ENCODE results near the gene GGN. TPM values are rescaled to one million over a fixed set of nuclear protein-coding genes. Genes with fewer than 3 reads are reported as not detected.

GGN gene
- total RNA-seq, 1 donor from 2014 or later = 1.8 TPM

- H3K4me3 ChIP-seq (ENCODE audit: low read depth, low read length) = no peak overlapping the region
- DNase-seq (ENCODE audit: low read depth) = no peak
- TF ChIP-seq CTCF (conservative IDR thresholded peaks at IDR 0.05; ENCODE audit: low read depth, low read length) = no peak
These were observed 13.3 kb upstream of the GGN start for GRCh38 chr19:38401148-38401547.

- DNase-seq (ENCODE audit: low read depth) = no peak
- no peak overlapping the region for H3K4me3 ChIP-seq (ENCODE audit: low read depth, low read length)
- TF ChIP-seq CTCF (conservative IDR thresholded peaks at IDR 0.05; ENCODE audit: low read depth, low read length) = no peak
These were observed 12.5 kb upstream of the GGN start for GRCh38 chr19:38400361-38400760.

GRCh38 chr19:38399537-38399936, 11.7 kb upstream of the GGN start:
- no peak for TF ChIP-seq CTCF (conservative IDR thresholded peaks at IDR 0.05; ENCODE audit: low read depth, low read length)
- H3K4me3 ChIP-seq (ENCODE audit: low read depth, low read length) = no peak overlapping the region
- no peak for DNase-seq (ENCODE audit: low read depth)

- no peak overlapping the region for H3K4me3 ChIP-seq (ENCODE audit: low read depth, low read length)
- DNase-seq (ENCODE audit: low read depth) = no peak
- TF ChIP-seq CTCF (conservative IDR thresholded peaks at IDR 0.05; ENCODE audit: low read depth, low read length) = no peak
These were observed 11.2 kb upstream of the GGN start for GRCh38 chr19:38399081-38399480.

DNA sequence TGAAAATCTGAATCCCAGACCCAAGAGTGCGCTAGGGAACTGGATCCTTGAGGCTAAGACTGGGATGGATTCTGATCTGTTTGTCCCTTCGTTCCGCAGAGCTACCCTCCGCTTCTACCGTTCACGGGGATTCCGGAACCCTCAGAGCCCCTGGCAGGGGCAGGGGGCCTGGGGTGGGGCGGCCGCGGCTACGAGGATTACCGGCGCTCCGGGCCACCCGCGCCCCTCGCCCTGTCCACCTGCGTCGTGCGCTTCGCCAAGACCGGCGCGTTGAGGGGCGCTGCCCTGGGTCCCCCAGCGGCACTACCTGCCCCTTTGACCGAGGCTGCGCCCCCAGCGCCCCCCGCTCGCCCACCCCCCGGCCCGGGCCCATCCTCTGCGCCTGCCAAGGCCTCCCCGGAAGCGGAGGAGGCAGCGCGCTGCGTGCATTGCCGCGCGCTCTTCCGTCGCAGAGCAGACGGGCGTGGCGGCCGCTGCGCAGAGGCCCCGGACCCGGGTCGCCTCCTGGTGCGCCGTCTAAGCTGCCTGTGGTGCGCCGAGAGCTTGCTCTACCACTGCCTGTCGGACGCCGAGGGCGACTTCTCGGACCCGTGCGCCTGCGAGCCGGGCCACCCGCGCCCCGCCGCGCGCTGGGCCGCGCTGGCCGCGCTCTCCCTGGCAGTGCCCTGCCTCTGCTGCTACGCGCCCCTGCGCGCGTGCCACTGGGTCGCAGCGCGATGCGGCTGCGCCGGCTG, 7.7 kb upstream of the GGN start:
- TF ChIP-seq CTCF (conservative IDR thresholded peaks at IDR 0.05; ENCODE audit: low read depth, low read length) = no peak
- DNase-seq (ENCODE audit: low read depth) = no peak
- H3K4me3 ChIP-seq (ENCODE audit: low read depth, low read length) = no peak overlapping the region

- H3K4me3 ChIP-seq (ENCODE audit: low read depth, low read length) = no peak overlapping the region
- no peak for TF ChIP-seq CTCF (conservative IDR thresholded peaks at IDR 0.05; ENCODE audit: low read depth, low read length)
- no peak for DNase-seq (ENCODE audit: low read depth)
These were observed 6.7 kb upstream of the GGN start for GRCh38 chr19:38394488-38394887.

- no peak overlapping the region for H3K4me3 ChIP-seq (ENCODE audit: low read depth, low read length)
- no peak for TF ChIP-seq CTCF (conservative IDR thresholded peaks at IDR 0.05; ENCODE audit: low read depth, low read length)
- DNase-seq (ENCODE audit: low read depth) = no peak
These were observed 5.0 kb upstream of the GGN start for GRCh38 chr19:38392707-38393308.
